HepG2 (cell line): ENCODE measurements around the gene SLC24A5. TPM values are rescaled to one million over a fixed set of nuclear protein-coding genes. Genes with fewer than 3 reads are reported as not detected.
A peak's percentile ranks its signal among the peaks of the same experiment; 100 is the strongest.

Experiments
- ATAC-seq: fragments of 200-7000 bp; cut with Tn5 transposase; 3 replicates; pipeline ENCODE4 v1.9.1; 2020; ENCODE audit warnings: mild to moderate bottlenecking, moderate library complexity
- BruUV-seq: library from RNA; stranded (reverse); fragments of 400-500 nt; replicated peaks from 2 replicates; lab custom pipeline; 2021; lab: Mats Ljungman, UMichigan
- CTCF ChIA-PET: fragments of 300-600 bp; formaldehyde crosslinking; extraction: SDS; loops from one replicate; lab custom pipeline; 2021; ENCODE audit warnings: low total read pairs, inconsistent platforms, low intra/inter-chr PET ratio; lab: Yijun Ruan, JAX
- POLR2A ChIA-PET: fragments of 350-600 bp; sonication (Branson Sonifier 250); formaldehyde crosslinking; loops from one replicate; lab custom pipeline; 2020; ENCODE audit warnings: antibody characterized with exemption, inconsistent platforms; lab: Yijun Ruan, JAX
- DNase-seq: peaks from one replicate; pipeline ENCODE4 v3.0.0-alpha.2; 2015; ENCODE audit warnings: low spot score
- FAIRE-seq: peaks from 3 replicates; lab custom pipeline; 2011; peaks lifted over from hg19 to GRCh38; lab: Jason Lieb, UNC
- H2AFZ ChIP-seq: one replicate; pipeline ENCODE4 v1.6.1; 2011; ENCODE audit warnings: low read length, inconsistent platforms
- H3K27ac ChIP-seq: fragments of 300-600 bp; 3 replicates; pipeline ENCODE4 v1.8.0; 2011; ENCODE audit warnings: mixed run types, mild to moderate bottlenecking, mixed read lengths, low read length, inconsistent platforms; ENCODE audit not compliant: insufficient read depth; ENCODE audit errors: extremely low read length
- H3K27me3 ChIP-seq, 2 experiments: fragments of 200-600 bp in 1 of 2; 2 replicates in 1 of 2; 3 replicates in 1 of 2; pipeline versions ENCODE4 v1.6.0 to v1.8.0; 2011; ENCODE audit warnings: low read length in 2 of 2, mild to moderate bottlenecking in 2 of 2, moderate library complexity in 2 of 2, inconsistent platforms in 1 of 2; ENCODE audit not compliant: insufficient read depth in 2 of 2, control insufficient read depth in 1 of 2
- H3K36me3 ChIP-seq, 2 experiments: fragments of 200-600 bp in 1 of 2; replicated peaks in 1 of 2; 2 replicates in 1 of 2; 3 replicates in 1 of 2; pipeline versions ENCODE4 v1.5.1 to v1.8.0; 2011; ENCODE audit warnings: low read length in 2 of 2, inconsistent platforms in 1 of 2; ENCODE audit not compliant: insufficient read depth in 2 of 2, control insufficient read depth in 1 of 2
- H3K4me1 ChIP-seq: 2 replicates; pipeline ENCODE4 v1.5.1; 2012; ENCODE audit warnings: low read length, inconsistent platforms; ENCODE audit not compliant: insufficient read depth
- H3K4me2 ChIP-seq: 2 replicates; pipeline ENCODE4 v1.6.0; 2011; ENCODE audit warnings: low read depth, low read length, inconsistent platforms
- H3K4me3 ChIP-seq, 3 experiments: fragments of 200-600 bp in 1 of 3; sonication (generic), shearing (Covaris generic) in 1 of 3; replicated peaks in 1 of 3; 2 replicates each; pipeline ENCODE4 v1.5.1; 2011 to 2016; ENCODE audit warnings: low read length in 3 of 3, inconsistent platforms in 2 of 3, low read depth in 2 of 3, mild to moderate bottlenecking in 2 of 3, control low read depth in 1 of 3, mixed read lengths in 1 of 3; ENCODE audit not compliant: insufficient read depth in 1 of 3
- H3K79me2 ChIP-seq: one replicate; pipeline ENCODE4 v1.6.1; 2011; ENCODE audit warnings: low read length, inconsistent platforms; ENCODE audit not compliant: insufficient read depth
- H3K9ac ChIP-seq: 2 replicates; pipeline ENCODE4 v1.6.0; 2011; ENCODE audit warnings: mild to moderate bottlenecking, low read depth, low read length, inconsistent platforms; ENCODE audit not compliant: insufficient read depth
- H3K9me3 ChIP-seq: 2 replicates; pipeline ENCODE4 v1.5.1; 2012; ENCODE audit warnings: mild to moderate bottlenecking, low read length
- H4K20me1 ChIP-seq: 2 replicates; pipeline ENCODE4 v1.6.0; 2011; ENCODE audit warnings: inconsistent platforms, mild to moderate bottlenecking, low read length, moderate library complexity; ENCODE audit not compliant: insufficient read depth
- FOXA1 ChIP-seq, 2 experiments: fragments of 450-650 bp in 1 of 2; sonication (generic) in 1 of 2; formaldehyde crosslinking in 1 of 2; IDR thresholded peaks; 2 replicates each; pipeline versions ENCODE4 v1.4.0 to v1.6.1; 2016 to 2020; ENCODE audit warnings: missing genetic modification reagents in 1 of 2
- HHEX ChIP-seq: IDR thresholded peaks from 2 replicates; pipeline ENCODE4 v1.6.1; 2016; ENCODE audit warnings: control low read depth
- KAT8 ChIP-seq: IDR thresholded peaks from 2 replicates; pipeline ENCODE4 v1.6.1; 2016; ENCODE audit warnings: missing genetic modification reagents, missing compliant biosample characterization
- MAFF ChIP-seq: IDR thresholded peaks from 2 replicates; pipeline ENCODE4 v1.6.1; 2011; ENCODE audit warnings: low read depth, low read length, improper control_type of control experiment
- MAFK ChIP-seq, 2 experiments: IDR thresholded peaks in 1 of 2; conservative IDR thresholded peaks in 1 of 2; 2 replicates each; pipeline ENCODE4 v1.6.1; 2011; ENCODE audit warnings: improper control_type of control experiment in 2 of 2, low read length in 2 of 2
- STAG1 ChIP-seq: sonication (generic); formaldehyde crosslinking; IDR thresholded peaks from 2 replicates; pipeline ENCODE4 v1.4.0; 2020; ENCODE audit warnings: missing genetic modification reagents
- TCF12 ChIP-seq, 2 experiments: fragments of 450-650 bp in 1 of 2; sonication (generic) in 1 of 2; formaldehyde crosslinking in 1 of 2; IDR thresholded peaks; 2 replicates each; pipeline versions ENCODE4 v1.6.1 to v1.8.0; 2017 to 2022; ENCODE audit warnings: antibody characterized with exemption in 1 of 2, mild to moderate bottlenecking in 1 of 2, missing genetic modification reagents in 1 of 2, moderate library complexity in 1 of 2
- WIZ ChIP-seq: sonication (generic); formaldehyde crosslinking; IDR thresholded peaks from 2 replicates; pipeline ENCODE4 v1.5.1; 2020; ENCODE audit warnings: mild to moderate bottlenecking, missing genetic modification reagents
- YY1 ChIP-seq: IDR thresholded peaks from 2 replicates; pipeline ENCODE4 v1.6.1; 2011; ENCODE audit warnings: low read length, low read depth, moderate library complexity, mild to moderate bottlenecking; ENCODE audit not compliant: insufficient read depth, insufficient replicate concordance
- ZBTB20 ChIP-seq: sonication (generic); formaldehyde crosslinking; IDR thresholded peaks from 2 replicates; pipeline ENCODE4 v1.8.1; 2023; ENCODE audit warnings: missing genetic modification reagents, low read depth, mild to moderate bottlenecking, borderline replicate concordance
- ZFP36 ChIP-seq: fragments of 150-350 bp; IDR thresholded peaks from 2 replicates; pipeline ENCODE4 v1.6.1; 2018; ENCODE audit warnings: borderline replicate concordance, low read length, low read depth; ENCODE audit not compliant: partially characterized antibody
- ZNF124 ChIP-seq: sonication (generic); formaldehyde crosslinking; IDR thresholded peaks from 2 replicates; pipeline ENCODE4 v1.4.0; 2020; ENCODE audit warnings: missing genetic modification reagents
- ZNF432 ChIP-seq: sonication (generic); formaldehyde crosslinking; IDR thresholded peaks from 2 replicates; pipeline ENCODE4 v1.5.0; 2020; ENCODE audit warnings: missing genetic modification reagents, mild to moderate bottlenecking, borderline replicate concordance
- ZSCAN31 ChIP-seq: sonication (generic); formaldehyde crosslinking; IDR thresholded peaks from 2 replicates; pipeline ENCODE4 v1.5.0; 2020; ENCODE audit warnings: low read depth, mild to moderate bottlenecking, missing genetic modification reagents
- WGBS: methylation state at CpG from one replicate; pipeline ENCODE4 v1.1.6; 2017; ENCODE audit warnings: low lambda C conversion rate; 5-methylcytosine and 5-hydroxymethylcytosine counted together
- in situ Hi-C: cut with HindIII; loops from 2 replicates; pipeline ENCODE4 v1.10.0; 2017; ENCODE audit warnings: low pct_unique_long_range_greater_than_20kb; ENCODE audit not compliant: extremely low pct_ligation_motif_present
- intact Hi-C: fragments of 100-400 bp; cut with micrococcal nuclease; formaldehyde crosslinking; loops from one replicate; pipeline ENCODE4 v1.10.0; 2022; ENCODE audit not compliant: unreplicated experiment
- polyA plus RNA-seq, 8 experiments: library from polyadenylated mRNA; depleted of rRNA in 3 of 8; stranded (reverse) in 7 of 8; unstranded in 1 of 8; fragments of >200 nt; fragmentation: Illumina TruSeq in 4 of 8; extraction: Trizol in 4 of 8; gene quantifications; 2 replicates each; pipeline versions ENCODE4 v1.2.1 to v1.2.3, GENCODE V29; 2011 to 2016; ENCODE audit warnings: low read depth in 4 of 8, missing spikeins in 1 of 8, mixed read lengths in 1 of 8; ENCODE audit not compliant: insufficient read depth in 1 of 8
- total RNA-seq, 5 experiments: library from RNA; depleted of rRNA; stranded (reverse); fragments of >200 nt; fragmentation: Illumina TruSeq; extraction: Trizol; gene quantifications; 2 replicates each; pipeline ENCODE4 v1.2.3, GENCODE V29; 2016; ENCODE audit warnings: low read depth in 1 of 5
- TF ChIP-seq, protein P1 (sequence below): sonication (generic); formaldehyde crosslinking; IDR thresholded peaks from 2 replicates; pipeline ENCODE4 v1.4.0; 2020; ENCODE audit warnings: missing genetic modification reagents
- TF ChIP-seq, protein P2 (sequence below): sonication (generic); formaldehyde crosslinking; IDR thresholded peaks from 2 replicates; pipeline ENCODE4 v1.5.1; 2020; ENCODE audit warnings: mild to moderate bottlenecking, moderate library complexity, missing genetic modification reagents

The SLC24A5 gene
- total and polyA plus RNA-seq, 2 of the 13 experiments (the other 11 are each of a cell fraction or from before 2014, with no cell fraction given): not detected

DNA sequence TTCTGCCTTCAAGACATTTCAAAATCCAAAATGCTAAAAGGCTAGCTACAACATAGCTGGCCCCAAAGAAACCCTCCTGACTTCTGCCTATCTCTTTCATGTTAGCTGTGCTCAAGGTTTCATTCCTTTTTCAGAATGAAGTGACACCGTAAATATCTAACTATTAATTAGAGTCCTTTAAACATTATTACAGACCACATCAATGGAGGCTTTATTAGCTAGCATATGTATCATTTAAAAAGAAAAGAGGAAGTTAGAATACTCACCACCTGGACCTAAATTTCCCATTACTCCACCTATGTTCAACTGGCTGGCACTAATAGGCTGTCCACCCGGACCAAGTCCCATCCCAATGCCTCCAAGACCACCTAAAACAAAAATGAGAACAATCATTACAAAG lies 32.7 kb downstream of the SLC24A5 start (continued):
- TF ChIP-seq TCF12 (IDR thresholded peaks at IDR 0.05) (no peak), TCF12 (CRISPR knock-in tag; IDR thresholded peaks at IDR 0.05) (no peak), WIZ (CRISPR knock-in tag) (no peak), ZBTB20 (no peak), ZNF124 (CRISPR knock-in tag) (no peak), FOXA1 (IDR thresholded peaks at IDR 0.05) (no peak), FOXA1 (CRISPR knock-in tag; IDR thresholded peaks at IDR 0.05) (no peak), YY1 (no peak), HHEX (CRISPR knock-in tag) (no peak), KAT8 (no peak), ZSCAN31 (CRISPR knock-in tag) (no peak)
- TF ChIP-seq, protein P1, sequence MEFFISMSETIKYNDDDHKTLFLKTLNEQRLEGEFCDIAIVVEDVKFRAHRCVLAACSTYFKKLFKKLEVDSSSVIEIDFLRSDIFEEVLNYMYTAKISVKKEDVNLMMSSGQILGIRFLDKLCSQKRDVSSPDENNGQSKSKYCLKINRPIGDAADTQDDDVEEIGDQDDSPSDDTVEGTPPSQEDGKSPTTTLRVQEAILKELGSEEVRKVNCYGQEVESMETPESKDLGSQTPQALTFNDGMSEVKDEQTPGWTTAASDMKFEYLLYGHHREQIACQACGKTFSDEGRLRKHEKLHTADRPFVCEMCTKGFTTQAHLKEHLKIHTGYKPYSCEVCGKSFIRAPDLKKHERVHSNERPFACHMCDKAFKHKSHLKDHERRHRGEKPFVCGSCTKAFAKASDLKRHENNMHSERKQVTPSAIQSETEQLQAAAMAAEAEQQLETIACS (CRISPR knock-in tag): no peak

DNA sequence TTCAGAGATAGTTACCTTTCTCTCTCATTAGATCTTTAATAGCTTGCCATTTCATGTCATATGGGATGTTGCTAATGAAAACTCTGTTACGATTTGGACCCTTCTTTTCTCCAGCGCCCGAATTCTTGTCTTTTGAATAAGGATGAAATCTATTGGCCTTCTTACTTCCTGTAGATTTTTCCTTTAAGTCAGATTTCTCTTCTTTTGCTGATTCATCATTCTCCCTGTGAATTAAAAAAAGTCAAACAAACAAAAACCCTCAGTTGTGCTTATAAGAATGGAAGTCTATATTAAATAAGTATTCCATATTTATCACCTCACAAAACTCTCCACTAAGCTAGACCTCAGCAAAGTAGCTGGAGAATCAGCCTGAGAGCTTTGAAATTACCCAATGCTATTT lies 47.8 kb downstream of the SLC24A5 start:
- no peaks in the 10 kb centered on the region for H3K79me2 ChIP-seq
- no peak overlapping the region for H3K27ac ChIP-seq
- H3K9ac ChIP-seq: no peak overlapping the region
- H3K4me3 ChIP-seq: no peak overlapping the region
- BruUV-seq: no TSS peak
- in situ Hi-C loops (no loop called here), intact Hi-C loops (no loop called here)
- DNase-seq: no peak
- H3K9me3 ChIP-seq: peaks cover 7% of the 10 kb centered on the region; the same call in 1 of the 2 replicates
- H3K36me3 ChIP-seq: no peaks in the 10 kb centered on the region
- ChIA-PET POLR2A (no interaction called here), CTCF (no interaction called here)
- H2AFZ ChIP-seq: no peak overlapping the region
- 30% methylated on average over 3 of the region's 3 CpGs for WGBS
- FAIRE-seq: no peak
- no peaks in the 10 kb centered on the region for H4K20me1 ChIP-seq
- H3K4me1 ChIP-seq: peaks cover 8% of the 10 kb centered on the region
- no peak overlapping the region for H3K4me2 ChIP-seq
- TF ChIP-seq STAG1 (CRISPR knock-in tag): no peak
- TF ChIP-seq, protein P2, sequence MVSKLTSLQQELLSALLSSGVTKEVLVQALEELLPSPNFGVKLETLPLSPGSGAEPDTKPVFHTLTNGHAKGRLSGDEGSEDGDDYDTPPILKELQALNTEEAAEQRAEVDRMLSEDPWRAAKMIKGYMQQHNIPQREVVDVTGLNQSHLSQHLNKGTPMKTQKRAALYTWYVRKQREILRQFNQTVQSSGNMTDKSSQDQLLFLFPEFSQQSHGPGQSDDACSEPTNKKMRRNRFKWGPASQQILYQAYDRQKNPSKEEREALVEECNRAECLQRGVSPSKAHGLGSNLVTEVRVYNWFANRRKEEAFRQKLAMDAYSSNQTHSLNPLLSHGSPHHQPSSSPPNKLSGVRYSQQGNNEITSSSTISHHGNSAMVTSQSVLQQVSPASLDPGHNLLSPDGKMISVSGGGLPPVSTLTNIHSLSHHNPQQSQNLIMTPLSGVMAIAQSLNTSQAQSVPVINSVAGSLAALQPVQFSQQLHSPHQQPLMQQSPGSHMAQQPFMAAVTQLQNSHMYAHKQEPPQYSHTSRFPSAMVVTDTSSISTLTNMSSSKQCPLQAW (CRISPR knock-in tag): no peak
- peak; percentile 81 for TF ChIP-seq MAFF
- no peak for TF ChIP-seq ZNF432 (CRISPR knock-in tag)
- peak; percentile 57 to 86 for TF ChIP-seq MAFK (conservative IDR thresholded peaks at IDR 0.05 in 1 of 2, IDR thresholded peaks at IDR 0.05 in 1 of 2; ENCODE audit: low read length in 2 of 2)
- no peak for TF ChIP-seq ZFP36
- H3K27me3 ChIP-seq: no peaks in the 10 kb centered on the region
- no peak for ATAC-seq
